Tibial nerve (tissue), 4 donors: ENCODE measurements around the gene COBL. TPM values are rescaled to one million over a fixed set of nuclear protein-coding genes. Genes with fewer than 3 reads are reported as not detected.

ENCODE experiments used
- DNase-seq, 2 donors: peaks; one replicate each; pipeline ENCODE4 v3.0.0-alpha.2; 2019; ENCODE audit warnings: low spot score in 2 of 2
- H3K27ac ChIP-seq, 4 donors: fragments of 200-600 bp; sonication (generic) in 3 of 4; one replicate each; pipeline ENCODE4 v1.5.1; 2017 to 2019; ENCODE audit warnings: mild to moderate bottlenecking in 1 of 4
- H3K27me3 ChIP-seq, 2 donors: fragments of 200-600 bp; sonication (generic) in 1 of 2; one replicate each; pipeline versions ENCODE4 v1.5.1 to v1.6.0; 2017 to 2019
- H3K36me3 ChIP-seq, 3 donors: fragments of 200-600 bp; sonication (generic); one replicate each; pipeline ENCODE4 v1.5.1; 2018 to 2019
- H3K4me1 ChIP-seq, 4 donors: fragments of 200-600 bp; sonication (generic) in 3 of 4; one replicate each; pipeline ENCODE4 v1.5.1; 2017 to 2019
- H3K4me3 ChIP-seq, 4 donors: fragments of 200-600 bp; sonication (generic) in 3 of 4; one replicate each; pipeline ENCODE4 v1.5.1; 2017 to 2019; ENCODE audit warnings: mild to moderate bottlenecking in 1 of 4, moderate library complexity in 1 of 4
- H3K9me3 ChIP-seq, 4 donors: fragments of 200-600 bp; sonication (generic) in 3 of 4; one replicate each; pipeline ENCODE4 v1.5.1; 2017 to 2019
- CTCF ChIP-seq, 5 experiments: fragments of 200-600 bp in 3 of 5; fragments of 450-650 bp in 2 of 5; sonication (generic) in 3 of 5; IDR thresholded peaks; one replicate each; pipeline ENCODE4 v1.5.1; 2016 to 2019; ENCODE audit warnings: antibody characterized with exemption in 5 of 5, mild to moderate bottlenecking in 3 of 5, moderate library complexity in 2 of 5
- EP300 ChIP-seq, 2 donors: sonication (generic); formaldehyde crosslinking; IDR thresholded peaks; one replicate each; pipeline ENCODE4 v1.6.1; 2017; ENCODE audit warnings: antibody characterized with exemption in 2 of 2, mild to moderate bottlenecking in 1 of 2
- POLR2A ChIP-seq, 2 donors: fragments of 450-650 bp; IDR thresholded peaks; one replicate each; pipeline ENCODE4 v1.6.1; 2017; ENCODE audit warnings: antibody characterized with exemption in 2 of 2, mild to moderate bottlenecking in 2 of 2, moderate library complexity in 2 of 2
- WGBS, 2 donors: methylation state at CpG; one replicate each; pipeline ENCODE4 v1.1.5; 2018; 5-methylcytosine and 5-hydroxymethylcytosine counted together
- total RNA-seq, 4 donors: library from RNA; depleted of rRNA; stranded (reverse); fragments of >200 nt; gene quantifications; one replicate each; pipeline ENCODE4 v1.1.0, GENCODE V29; 2016

COBL gene
- total RNA-seq, 4 donors from 2014 or later = 6.3 to 18.1 (median 8.1) TPM

DNA sequence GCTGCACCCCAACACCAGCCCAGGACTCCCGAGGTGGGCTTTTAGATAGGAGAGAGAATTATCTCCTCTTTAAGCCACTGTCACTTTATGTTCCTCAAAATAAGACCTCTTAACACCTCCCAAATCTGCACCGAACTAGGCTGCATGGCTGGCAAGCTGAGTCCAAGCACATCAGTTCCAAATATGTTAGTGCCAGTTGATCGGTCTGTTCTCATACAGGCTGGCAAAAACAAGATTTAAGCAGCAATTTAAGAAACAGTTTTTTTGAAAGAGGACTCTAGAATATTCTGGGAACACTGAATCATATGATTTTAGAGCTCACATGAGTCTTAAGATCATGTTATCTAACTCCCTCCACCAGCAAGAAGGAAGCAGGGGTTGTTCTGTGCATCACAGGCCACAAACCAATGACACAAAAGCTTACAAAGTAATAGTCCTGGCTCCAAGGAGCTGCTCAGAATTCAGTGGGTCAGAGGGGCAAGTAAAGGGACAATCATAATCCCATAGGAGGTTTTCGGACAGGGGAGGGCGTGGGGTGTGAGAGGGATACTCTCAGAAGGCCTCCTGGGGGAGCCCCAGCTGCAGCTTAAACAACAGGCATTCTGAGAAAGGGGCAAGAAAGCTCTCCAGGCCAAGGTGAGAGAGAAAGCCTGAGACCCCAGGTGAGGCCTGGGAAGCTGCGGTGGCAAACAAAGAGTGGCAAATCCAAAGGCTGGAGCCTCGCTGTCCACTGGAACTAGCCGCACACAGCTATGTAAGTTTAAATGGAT lies 7.1 kb downstream of the COBL start:
- 77 to 82% methylated on average over 8 of the region's 8 CpGs for WGBS, 2 donors
- Histone ChIP-seq H3K27ac (peak overlapping the region in 2 of 4 donors; percentile 55 to 59), H3K27me3 (no peaks in the 10 kb centered on the region), H3K36me3 (no peaks in the 10 kb centered on the region), H3K9me3 (no peaks in the 10 kb centered on the region), H3K4me1 (peaks cover 0 to 19% (median 0%) of the 10 kb centered on the region in 4 donors), H3K4me3 (no peak overlapping the region)
- DNase-seq = no peak
- no peak for TF ChIP-seq CTCF (IDR thresholded peaks at IDR 0.05)
- no peak for TF ChIP-seq POLR2A (IDR thresholded peaks at IDR 0.05)
- TF ChIP-seq EP300 (IDR thresholded peaks at IDR 0.05) = no peak

- 65 to 72% methylated on average over 5 of the region's 5 CpGs for WGBS, 2 donors
- TF ChIP-seq EP300 (IDR thresholded peaks at IDR 0.05) (no peak), CTCF (IDR thresholded peaks at IDR 0.05) (no peak), POLR2A (IDR thresholded peaks at IDR 0.05) (no peak)
- H3K27ac ChIP-seq = peak overlapping the region in 2 of 4 donors; percentile 55 to 59
- no peak for DNase-seq
- no peaks in the 10 kb centered on the region for H3K9me3 ChIP-seq
- H3K36me3 ChIP-seq = no peaks in the 10 kb centered on the region
- H3K4me1 ChIP-seq = peaks cover 0 to 21% (median 0%) of the 10 kb centered on the region in 4 donors
- H3K4me3 ChIP-seq = no peak overlapping the region
- H3K27me3 ChIP-seq = no peaks in the 10 kb centered on the region
Observed at GRCh38 chr7:51308696-51309095, 7.9 kb downstream of the COBL start.

GRCh38 chr7:51308265-51308664 lies 8.3 kb downstream of the COBL start:
- Histone ChIP-seq H3K36me3 (no peaks in the 10 kb centered on the region), H3K27me3 (no peaks in the 10 kb centered on the region), H3K4me1 (peaks cover 0 to 23% (median 0%) of the 10 kb centered on the region in 4 donors), H3K9me3 (no peaks in the 10 kb centered on the region), H3K27ac (peak overlapping the region in 2 of 4 donors; percentile 32 to 59), H3K4me3 (no peak overlapping the region)
- no peak for DNase-seq
- 46 to 50% methylated on average over 4 of the region's 4 CpGs for WGBS, 2 donors
- no peak for TF ChIP-seq POLR2A (IDR thresholded peaks at IDR 0.05)
- TF ChIP-seq CTCF (IDR thresholded peaks at IDR 0.05) = no peak

DNA sequence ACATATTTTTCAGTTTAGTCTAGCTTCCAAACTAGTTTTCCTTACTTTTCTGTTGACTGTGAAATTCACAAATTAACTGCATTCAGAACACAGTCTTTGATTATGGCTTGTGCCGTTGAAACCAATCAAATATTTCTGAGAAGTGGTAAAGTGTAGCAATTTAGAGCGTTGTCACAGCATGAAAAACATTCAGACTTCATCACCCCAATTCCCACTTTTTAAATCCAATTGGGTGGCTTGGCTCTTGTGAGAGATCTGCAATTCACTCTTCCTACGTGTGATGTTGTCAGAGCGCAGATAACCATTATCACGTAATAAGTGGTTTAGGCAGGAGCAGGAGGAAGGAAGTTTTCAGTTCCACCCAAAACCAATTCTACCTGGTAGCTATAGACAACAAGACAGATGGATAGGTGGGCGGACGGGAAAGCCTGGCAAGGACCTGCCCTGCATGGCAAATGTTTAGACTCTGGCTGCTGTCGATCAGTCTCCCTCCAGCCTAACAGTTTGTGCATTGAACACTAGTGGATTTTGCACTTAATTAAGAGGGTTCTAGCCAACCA lies 8.9 kb downstream of the COBL start:
- Histone ChIP-seq H3K27me3 (no peaks in the 10 kb centered on the region), H3K9me3 (no peaks in the 10 kb centered on the region), H3K4me3 (no peak overlapping the region), H3K36me3 (no peaks in the 10 kb centered on the region), H3K27ac (peak overlapping the region in 2 of 4 donors; percentile 32 to 59), H3K4me1 (peaks cover 0 to 23% (median 0%) of the 10 kb centered on the region in 4 donors)
- DNase-seq = no peak
- 64 to 75% methylated on average over 8 of the region's 8 CpGs for WGBS, 2 donors
- TF ChIP-seq POLR2A (IDR thresholded peaks at IDR 0.05) = no peak
- TF ChIP-seq EP300 (IDR thresholded peaks at IDR 0.05) = no peak
- TF ChIP-seq CTCF (IDR thresholded peaks at IDR 0.05) = no peak

DNA sequence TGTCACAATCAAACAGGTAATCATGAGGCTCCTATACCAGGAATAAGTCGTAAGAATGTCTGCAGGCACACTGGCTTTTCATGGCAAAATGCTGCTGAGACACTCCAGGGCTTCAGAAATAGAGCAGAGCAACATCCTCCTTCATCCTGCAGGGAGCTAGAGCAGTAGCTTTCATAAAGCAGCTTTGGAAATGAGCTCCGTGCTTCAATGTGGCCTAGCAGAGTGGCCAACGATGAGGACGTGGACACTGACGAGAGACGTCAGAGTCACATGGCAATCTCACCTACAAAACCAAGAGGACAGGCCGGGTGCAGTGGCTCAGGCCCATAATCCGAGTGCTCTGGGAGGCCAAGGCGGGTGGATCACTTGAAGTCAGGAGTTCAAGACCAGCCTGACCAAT lies 9.8 kb downstream of the COBL start:
- WGBS, 2 donors = 93% methylated on average over 9 of the region's 9 CpGs
- H3K27ac ChIP-seq = peak overlapping the region in 1 of 4 donors; percentile 28
- H3K27me3 ChIP-seq = no peaks in the 10 kb centered on the region
- TF ChIP-seq POLR2A (IDR thresholded peaks at IDR 0.05) (no peak), CTCF (IDR thresholded peaks at IDR 0.05) (no peak), EP300 (IDR thresholded peaks at IDR 0.05) (no peak)
- peaks cover 0 to 23% (median 0%) of the 10 kb centered on the region in 4 donors for H3K4me1 ChIP-seq
- H3K36me3 ChIP-seq = no peaks in the 10 kb centered on the region
- no peaks in the 10 kb centered on the region for H3K9me3 ChIP-seq
- no peak overlapping the region for H3K4me3 ChIP-seq
- DNase-seq = no peak
